Thyroid gland (tissue), 4 donors: ENCODE measurements around the gene TRAIP.

Experiments
- CTCF ChIP-seq, 6 experiments: fragments of 200-600 bp in 3 of 6; fragments of 450-650 bp in 3 of 6; sonication (generic) in 3 of 6; IDR thresholded peaks; one replicate each; pipeline ENCODE4 v1.5.1; 2016 to 2019; ENCODE audit warnings: antibody characterized with exemption in 6 of 6, mild to moderate bottlenecking in 2 of 6, inconsistent platforms in 1 of 6, moderate library complexity in 1 of 6
- POLR2A ChIP-seq, 2 donors: fragments of 450-650 bp; IDR thresholded peaks; one replicate each; pipeline ENCODE4 v1.6.1; 2017; ENCODE audit warnings: antibody characterized with exemption in 2 of 2, mild to moderate bottlenecking in 2 of 2, moderate library complexity in 1 of 2

DNA sequence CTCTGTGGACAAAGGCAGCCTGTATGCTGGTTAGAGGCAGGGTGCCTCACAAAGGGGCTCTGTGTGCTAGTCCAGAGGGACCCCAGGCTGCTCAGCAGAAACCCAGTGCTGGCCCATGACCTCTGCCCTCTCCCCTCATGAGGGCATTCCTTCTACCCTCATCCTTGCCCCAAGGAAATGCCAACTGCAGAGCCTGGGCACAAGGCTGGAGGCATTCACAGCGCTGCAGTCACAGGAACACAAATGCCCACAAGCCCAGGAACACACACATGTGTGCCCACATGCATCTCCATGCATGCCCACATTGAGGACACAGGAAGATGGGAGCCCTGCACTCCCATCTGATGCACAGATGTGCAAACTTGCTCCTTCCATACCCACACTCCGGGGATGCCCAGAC, 49.5 kb downstream of the TRAIP start:
- TF ChIP-seq CTCF (IDR thresholded peaks at IDR 0.05) (no peak), POLR2A (IDR thresholded peaks at IDR 0.05) (no peak)
